HG02938 (cell line): ENCODE data around the gene MCAM.

Experiments
- ATAC-seq: cut with Tn5 transposase; IDR thresholded peaks from one replicate; pipeline ENCODE4 v1.9.1; 2021; ENCODE audit warnings: mild to moderate bottlenecking, moderate library complexity; ENCODE audit not compliant: unreplicated experiment

The MCAM gene

DNA sequence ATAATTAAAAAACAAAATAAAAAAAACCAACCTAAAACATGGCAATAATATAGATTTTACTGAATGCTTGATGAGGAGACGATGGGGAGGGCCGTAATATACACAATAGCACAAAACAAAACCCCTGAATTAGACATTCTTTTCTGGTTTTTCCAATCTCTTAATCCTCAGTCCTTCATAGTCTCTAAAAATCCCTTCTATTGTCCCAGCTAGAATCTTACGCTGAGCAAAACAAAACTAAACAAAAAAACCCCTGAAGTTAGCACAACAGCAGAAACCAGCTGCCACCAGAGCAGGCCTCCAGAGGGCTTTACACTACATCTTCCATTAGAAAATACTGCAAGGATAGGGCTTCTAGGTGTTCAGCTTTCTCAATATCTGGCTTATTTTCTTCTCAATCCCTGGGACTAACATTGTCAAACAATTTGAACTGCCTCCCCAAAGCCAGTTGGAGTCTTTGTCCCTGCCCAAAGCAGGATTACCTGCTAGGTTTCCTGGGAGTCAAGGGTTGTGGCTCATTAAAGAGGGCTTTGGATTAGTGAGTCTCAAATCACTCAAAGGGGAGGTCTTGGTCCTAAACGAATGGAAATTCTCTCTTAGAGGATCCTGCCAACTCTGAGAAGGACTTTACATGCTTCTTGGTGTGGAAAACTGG lies 15.3 kb upstream of the MCAM start:
- ATAC-seq: no peak

DNA sequence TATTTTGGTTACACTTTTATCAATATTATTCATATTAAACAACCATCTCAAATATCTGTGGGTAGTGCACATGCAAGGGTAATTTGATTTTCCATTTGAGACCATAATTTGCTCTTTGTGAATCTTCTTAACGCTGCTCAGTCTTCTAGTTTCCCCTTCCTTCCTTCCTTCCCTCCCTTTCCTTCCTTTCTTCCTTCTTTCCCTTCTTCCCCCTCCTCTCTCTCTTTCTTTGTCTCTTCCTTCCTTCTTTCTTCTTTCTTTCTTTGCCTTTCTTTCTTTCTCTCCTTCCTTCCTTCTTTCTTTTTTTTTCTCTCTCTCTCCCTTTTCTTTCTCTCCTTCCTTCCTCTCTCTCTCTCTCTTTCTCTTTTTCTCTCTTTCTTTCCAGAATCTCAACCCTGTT lies 13.3 kb upstream of the MCAM start:
- ATAC-seq: no peak

GRCh38 chr11:119329320-119329719 lies 12.4 kb upstream of the MCAM start:
- ATAC-seq: no peak

DNA sequence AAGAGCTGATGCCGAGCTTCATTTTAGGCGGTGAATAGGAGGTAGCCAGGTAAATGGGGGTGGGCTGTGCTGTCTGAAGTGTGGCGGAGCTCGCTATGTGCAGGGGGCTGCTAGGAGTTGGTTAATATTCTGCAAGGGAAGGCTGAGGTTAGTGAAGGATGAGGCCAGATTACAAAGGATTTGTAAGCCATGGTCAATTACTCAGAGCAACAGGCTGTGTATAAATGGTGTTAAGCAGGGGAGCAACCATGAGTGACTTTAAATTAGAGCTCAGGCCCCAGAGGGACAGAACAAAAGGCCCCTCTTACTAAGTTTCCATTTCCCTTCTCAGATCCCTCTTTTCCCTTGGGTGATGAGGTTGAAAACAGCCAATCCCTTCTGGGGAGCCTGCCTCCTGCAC lies 7.3 kb upstream of the MCAM start:
- no peak for ATAC-seq

- ATAC-seq: no peak
Observed at GRCh38 chr11:119323532-119324033, 6.7 kb upstream of the MCAM start.

DNA sequence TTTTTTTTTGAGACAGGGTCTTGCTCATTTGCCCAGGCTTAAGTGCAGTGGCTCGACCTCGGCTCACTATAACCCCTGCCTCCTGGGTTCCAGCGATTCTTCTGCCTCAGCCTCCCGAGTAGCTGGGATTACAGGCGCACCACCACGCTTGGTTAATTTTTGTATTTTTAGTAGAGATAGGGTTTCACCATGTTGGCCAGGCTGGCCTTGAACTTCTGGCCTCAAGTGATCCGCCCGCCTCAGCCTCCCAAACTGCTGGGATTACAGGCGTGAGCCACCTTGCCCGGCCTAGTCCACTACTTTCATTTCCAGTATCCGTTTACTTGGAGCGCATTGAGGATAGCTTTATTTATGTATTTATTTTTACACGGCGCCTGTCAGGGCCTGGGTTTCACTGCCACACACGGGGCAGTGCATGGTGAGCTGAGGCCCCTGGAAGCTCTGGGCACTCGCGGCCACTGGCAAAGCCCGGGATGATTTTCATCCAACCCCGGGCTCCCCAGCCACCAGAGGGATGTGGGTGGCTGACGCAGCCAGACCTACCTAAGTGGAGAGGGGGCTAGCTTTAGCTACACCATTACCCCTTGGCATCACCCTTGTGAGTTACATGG lies 6.1 kb upstream of the MCAM start:
- no peak for ATAC-seq

DNA sequence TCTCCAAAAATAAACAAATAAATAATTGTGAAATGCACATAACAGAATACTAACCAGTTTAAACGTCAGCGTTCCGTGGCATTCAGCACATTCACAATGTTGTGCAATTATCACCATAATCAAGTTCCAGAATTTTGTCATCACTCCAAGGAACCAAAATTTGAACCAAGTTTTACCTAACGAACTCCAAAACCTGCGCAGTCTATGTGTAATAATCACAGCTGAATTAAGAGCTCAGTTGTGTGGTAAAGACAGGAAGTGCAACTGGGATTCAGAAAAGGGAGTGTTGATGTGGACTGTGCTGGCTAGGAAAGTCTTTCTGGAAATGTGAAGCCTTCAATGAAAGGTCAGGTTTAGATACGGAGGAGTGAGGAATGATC lies 5.4 kb upstream of the MCAM start:
- no peak for ATAC-seq

DNA sequence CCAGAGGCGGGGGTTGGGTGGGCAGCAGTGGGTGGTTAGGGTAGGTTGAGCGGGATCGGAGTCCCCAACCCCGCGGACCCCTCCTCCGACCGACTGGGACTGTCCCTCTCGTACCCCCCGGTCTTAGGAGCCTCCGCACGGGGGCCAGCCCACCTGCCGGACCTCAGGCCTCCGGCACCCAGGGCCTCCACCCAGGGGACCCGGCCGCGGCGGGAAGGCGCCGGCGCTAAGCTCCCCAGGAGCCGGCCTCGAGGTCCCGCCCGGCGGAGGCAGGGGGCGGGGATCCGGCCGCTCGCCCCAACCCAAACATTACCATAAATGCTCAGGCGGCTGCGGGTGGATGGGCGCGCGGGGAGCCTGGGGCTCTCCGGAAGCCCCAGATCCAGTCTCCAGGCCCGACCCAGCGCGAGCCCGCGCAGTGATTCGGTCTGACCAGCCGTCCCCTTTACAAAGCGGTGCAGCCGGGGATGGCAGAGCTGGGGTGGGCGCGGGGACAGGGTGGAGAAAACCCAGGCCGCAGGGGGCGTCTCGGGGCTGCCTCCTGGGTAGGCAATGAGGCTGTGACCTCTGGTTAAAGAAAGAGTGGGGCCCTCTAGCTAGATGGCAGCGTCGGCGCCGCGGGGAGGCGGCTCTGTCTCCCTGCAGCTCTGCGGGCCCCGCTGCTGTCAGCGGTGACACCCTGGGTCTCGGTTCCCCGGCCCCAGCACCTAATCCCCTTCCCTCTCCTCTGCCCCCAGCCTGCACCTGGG lies 4.0 kb upstream of the MCAM start:
- no peak for ATAC-seq

DNA sequence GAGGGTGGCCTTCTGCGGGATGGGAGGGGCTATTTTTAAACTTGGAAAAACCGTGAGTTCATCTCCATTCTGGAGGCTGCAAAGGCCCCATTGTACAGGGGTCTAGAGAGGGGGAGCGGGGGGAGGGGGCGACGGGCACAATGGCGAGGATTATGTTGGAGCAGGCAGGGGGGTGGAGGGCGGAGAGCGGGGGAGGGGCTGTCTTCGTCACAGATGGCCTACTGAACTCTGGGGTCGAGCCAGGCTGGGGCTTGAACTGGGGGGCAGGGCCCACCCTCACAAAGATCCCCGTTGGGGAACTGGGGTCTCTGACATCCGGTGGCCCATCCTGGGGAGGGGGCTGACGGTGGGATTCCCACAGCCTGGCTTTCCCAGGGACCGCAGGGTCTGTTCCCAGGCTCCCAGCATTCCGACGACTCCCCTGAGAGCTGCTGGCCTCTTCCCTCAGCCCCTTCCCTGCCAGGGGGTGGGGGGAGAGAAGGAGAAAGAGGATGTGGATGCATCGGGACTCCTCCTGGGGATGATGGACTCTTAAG lies 3.4 kb upstream of the MCAM start:
- no peak for ATAC-seq

GRCh38 chr11:119319700-119320239 lies 2.8 kb upstream of the MCAM start:
- no peak for ATAC-seq

GRCh38 chr11:119319136-119319699 lies 2.3 kb upstream of the MCAM start:
- ATAC-seq: no peak

DNA sequence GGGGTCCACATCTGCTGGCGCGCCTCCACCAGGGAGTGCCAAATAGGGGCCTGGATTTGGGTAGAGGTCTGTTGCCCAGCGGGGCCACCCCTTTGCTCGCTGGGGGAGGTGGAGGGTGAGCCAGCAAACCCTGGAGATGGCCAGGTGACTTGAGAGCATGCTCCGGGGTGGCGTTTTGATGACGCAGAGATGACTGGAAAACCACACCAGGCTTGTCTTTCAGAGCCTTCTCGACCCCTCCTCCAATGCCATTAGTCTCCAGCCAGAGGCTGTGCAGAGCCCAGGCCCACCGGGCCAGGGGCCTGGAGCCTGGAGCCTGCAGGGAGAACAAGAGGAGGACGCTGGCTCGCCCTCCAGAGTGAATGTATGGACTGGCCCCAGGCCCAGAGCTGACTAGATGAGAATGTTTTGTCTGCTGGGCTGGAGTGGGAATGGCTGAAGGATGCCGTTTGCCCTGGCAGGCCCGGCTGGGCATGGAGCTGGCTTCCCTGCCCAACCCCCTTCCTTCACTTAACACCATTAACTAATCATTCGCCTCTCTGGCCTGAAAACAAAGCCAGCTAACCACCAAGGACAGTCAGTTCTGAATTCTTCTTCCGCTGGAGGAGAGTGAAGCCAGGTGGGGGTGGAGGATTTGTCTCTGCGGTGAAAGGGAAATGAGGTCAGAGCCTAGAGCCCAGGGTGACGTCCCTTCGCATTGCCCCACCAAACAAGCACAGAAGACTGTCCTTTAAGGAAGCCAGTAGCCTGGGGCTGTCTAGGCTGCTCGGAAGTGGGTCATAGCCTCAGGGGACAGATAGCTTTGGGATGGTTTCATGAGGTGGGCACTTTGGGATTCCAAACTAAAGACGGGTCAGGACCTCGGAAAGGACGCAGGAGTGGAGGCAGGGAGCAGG lies 1.6 kb upstream of the MCAM start:
- ATAC-seq: no peak

DNA sequence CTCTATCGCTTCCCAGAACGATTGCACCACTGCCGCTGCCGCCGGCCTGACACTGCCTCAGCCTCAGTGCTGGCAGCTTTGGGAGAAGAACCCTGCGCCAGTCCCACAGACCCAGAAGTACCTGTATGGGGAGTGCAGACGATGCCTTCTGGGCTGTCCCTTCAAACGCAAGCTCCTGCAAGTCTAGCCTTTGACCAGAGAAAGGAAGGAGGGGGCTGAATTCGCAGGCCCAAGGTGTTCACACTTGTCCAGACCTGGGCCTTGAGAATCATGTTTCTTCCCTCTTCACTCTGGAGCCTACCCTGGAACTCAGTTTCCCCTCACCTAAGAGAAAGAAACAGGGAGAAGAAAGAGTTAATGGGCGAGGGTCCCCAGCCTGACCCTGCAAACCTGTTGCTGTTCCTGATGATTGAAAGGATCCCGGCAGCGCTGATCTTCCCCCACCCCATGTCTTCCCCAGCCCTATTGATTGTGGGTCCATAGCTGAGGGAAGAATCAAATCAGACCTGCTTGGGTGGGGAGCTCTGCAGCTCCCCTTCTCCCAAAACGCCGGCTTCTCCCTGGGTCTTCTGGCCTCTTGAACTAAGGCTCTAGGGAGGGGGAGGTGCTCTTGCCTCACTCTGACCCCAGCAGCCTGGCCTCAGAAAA lies 786 bp upstream of the MCAM start:
- no peak for ATAC-seq

DNA sequence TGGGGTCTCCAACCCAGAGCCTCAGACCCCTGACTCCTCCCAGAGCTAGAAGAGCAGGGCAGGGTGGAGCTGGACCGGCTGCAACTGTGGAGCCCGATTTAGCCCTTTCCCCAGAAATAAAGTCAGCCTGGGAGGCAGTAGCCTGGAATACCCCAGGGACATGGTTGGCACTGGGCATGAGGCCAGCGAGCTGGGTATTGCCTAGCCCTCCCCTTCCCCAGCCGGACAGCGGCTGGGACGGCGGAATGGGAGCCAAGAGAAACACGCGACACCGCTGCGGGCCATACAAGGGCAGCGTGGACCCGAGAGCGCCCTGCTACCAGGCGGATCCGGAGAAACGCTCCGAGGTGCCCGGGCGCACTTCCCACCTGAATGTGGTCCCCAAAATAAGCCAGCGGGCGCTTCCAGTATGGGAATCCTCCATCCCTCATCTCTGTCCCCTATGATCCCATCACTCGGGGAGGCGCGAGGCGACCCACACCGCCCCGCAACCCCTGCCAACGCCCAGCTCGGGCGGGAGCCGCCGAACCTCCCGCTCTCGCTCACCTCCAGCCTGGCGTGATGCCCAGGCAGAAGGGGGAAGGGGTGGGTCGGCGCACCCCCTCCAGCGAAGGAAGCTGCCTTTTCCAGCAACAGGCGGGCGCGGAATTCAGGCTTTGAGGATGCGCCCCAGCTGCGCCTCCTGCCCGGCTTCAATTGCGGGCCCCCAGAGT lies 758 bp downstream of the MCAM start:
- ATAC-seq: no peak

- ATAC-seq: no peak
Observed at GRCh38 chr11:119315131-119316015, 1.6 kb downstream of the MCAM start.

- no peak for ATAC-seq
Observed at GRCh38 chr11:119314726-119315125, 2.2 kb downstream of the MCAM start.

DNA sequence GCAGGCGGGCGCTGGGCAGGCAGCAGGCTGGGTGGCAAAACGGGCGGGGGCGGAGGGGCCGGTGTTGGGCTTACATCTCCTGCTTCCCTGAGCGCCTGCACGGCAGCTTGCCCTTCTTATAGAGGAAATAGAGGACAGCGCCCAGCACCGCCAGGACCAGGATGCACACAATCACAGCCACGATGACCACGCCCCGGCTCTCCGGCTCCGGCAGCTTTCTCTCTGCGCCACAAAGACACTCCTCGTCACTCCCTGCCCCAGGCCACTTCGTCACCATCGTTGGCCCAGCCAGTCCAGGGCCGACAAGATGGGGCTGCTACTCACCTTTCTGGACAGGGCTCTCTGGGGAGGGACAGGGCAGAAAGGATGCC lies 6.3 kb downstream of the MCAM start:
- no peak for ATAC-seq
